Vagina (tissue), 2 donors: ENCODE measurements around the gene ACSL3.

Source experiments
- CTCF ChIP-seq, 3 experiments: fragments of 450-650 bp in 2 of 3; fragments of 200-600 bp in 1 of 3; sonication (generic) in 1 of 3; IDR thresholded peaks; one replicate each; pipeline ENCODE4 v1.5.1; 2017 to 2019; ENCODE audit warnings: antibody characterized with exemption in 3 of 3, mild to moderate bottlenecking in 2 of 3, moderate library complexity in 2 of 3
- POLR2AphosphoS5 ChIP-seq, 2 donors: sonication (generic); formaldehyde crosslinking; IDR thresholded peaks; one replicate each; pipeline ENCODE4 v1.9.0; 2017; ENCODE audit warnings: antibody characterized with exemption in 2 of 2, mild to moderate bottlenecking in 2 of 2, low read depth in 1 of 2; ENCODE audit not compliant: insufficient read depth in 1 of 2

- TF ChIP-seq CTCF (IDR thresholded peaks at IDR 0.05) = no peak
- TF ChIP-seq POLR2AphosphoS5 (IDR thresholded peaks at IDR 0.05; ENCODE audit: insufficient read depth in 1 of 2, low read depth in 1 of 2) = no peak
Measured at GRCh38 chr2:222866358-222866960, 5.6 kb downstream of the ACSL3 start.
